GM12874 (cell line): ENCODE data around the gene PEX5.

Experiments
- TF ChIP-seq, protein P1 (sequence below): IDR thresholded peaks from 2 replicates; pipeline ENCODE4 v1.5.1; 2011; ENCODE audit warnings: low read depth, mild to moderate bottlenecking, control low read depth, low read length, moderate library complexity; ENCODE audit not compliant: insufficient read depth

PEX5 gene

DNA sequence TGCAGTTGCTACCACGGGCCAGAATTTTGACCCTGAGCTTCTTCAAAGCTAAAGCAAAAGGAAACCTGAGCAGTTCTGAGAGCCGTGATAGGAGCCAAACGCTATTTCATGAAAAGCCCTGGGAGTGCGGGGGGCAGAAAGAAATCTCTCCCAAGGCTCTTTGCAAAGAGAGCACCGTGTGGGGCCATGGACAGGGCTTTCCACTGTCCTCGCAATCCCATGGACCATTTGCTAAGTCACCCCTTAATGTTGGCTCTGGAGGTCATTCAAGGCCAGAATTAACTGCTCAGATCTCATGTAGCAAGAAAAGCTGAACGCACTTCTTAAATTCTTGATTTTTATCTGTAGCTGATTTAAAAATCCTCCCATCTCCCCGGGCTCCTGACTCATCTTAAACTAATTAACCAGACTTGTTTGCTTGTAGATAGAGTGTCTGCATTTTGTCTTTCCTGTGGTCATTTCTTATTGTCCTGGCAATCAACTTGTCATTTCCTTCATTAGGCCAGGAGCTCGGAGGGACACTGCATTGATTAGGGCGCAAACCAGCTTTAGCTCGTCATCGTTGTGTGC lies 34.5 kb upstream of the PEX5 start:
- TF ChIP-seq, protein P1, sequence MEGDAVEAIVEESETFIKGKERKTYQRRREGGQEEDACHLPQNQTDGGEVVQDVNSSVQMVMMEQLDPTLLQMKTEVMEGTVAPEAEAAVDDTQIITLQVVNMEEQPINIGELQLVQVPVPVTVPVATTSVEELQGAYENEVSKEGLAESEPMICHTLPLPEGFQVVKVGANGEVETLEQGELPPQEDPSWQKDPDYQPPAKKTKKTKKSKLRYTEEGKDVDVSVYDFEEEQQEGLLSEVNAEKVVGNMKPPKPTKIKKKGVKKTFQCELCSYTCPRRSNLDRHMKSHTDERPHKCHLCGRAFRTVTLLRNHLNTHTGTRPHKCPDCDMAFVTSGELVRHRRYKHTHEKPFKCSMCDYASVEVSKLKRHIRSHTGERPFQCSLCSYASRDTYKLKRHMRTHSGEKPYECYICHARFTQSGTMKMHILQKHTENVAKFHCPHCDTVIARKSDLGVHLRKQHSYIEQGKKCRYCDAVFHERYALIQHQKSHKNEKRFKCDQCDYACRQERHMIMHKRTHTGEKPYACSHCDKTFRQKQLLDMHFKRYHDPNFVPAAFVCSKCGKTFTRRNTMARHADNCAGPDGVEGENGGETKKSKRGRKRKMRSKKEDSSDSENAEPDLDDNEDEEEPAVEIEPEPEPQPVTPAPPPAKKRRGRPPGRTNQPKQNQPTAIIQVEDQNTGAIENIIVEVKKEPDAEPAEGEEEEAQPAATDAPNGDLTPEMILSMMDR, result no peak

DNA sequence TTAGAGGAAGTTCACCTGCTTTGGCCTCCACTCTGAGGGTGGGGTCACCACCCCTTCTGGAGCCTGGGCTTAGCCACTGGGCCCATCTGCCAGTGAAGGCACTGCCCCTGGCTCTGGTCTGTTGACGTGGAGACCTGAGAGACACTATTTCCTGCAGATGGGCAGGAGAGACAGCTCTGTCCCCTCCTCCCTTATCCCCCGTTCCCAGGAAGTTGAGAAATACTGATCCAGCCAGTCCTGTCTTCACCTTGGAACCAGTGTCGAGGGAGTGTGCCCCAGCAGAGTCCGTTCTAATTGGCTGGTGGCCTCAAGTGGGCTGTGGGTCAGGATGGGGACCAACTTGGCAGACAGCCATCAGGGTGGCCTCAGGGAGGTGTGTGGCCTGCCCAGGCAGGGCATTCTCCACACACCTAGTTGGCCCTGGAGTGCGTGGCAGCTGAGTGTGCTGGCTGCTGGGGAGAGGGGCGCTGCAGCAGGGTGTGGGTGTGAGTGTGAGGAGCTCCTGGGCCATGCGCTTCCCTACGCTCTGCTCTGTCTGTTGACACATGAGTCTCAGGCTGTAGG lies 33.9 kb upstream of the PEX5 start:
- TF ChIP-seq, protein P1, result no peak

DNA sequence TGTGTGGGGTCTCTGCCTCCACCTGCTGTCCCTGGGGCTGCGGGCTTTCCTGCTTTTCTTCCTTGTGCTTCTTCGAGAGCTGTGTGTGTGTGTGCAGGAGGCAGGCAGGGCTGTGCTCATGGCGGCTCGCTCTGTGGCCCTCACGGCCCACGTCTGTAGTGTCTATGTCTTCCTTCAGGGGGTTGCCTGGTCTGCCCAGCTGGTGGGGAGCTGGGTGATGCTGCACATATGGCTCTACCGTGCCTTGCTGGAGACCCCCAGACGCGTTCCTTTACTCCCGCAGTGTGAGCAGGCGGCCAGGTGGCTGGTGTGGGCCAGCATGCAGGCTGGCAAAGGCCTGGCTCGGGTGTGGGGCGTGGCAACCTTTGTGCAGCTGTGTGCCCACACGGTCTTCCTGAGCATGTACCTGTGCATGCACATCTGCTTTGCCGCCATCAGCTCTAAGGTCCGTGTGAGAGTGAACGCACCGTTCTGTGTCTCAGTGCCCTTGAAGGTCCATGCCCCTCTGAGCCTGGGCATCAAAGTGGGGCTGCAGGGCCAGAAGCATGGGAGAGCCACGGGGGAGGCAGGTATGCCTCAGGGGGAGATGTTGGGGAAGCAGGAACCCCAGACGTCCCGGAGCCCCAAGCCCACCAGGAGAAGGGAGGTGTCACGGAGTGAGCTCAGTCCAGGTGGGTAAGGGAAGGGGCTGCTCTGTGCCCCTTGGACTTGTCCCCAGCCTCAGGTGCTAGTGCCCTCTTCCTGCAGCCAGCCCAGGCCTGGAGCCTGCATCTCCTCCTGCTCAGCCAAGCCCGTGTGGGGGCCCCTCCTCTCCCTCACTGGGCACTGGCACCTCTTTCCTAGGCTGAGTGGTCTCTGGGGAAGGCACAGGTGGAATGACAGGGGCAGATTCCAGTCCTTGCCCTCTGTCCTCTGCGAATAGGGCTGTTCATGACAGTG lies 33.0 kb upstream of the PEX5 start:
- TF ChIP-seq, protein P1, result no peak

DNA sequence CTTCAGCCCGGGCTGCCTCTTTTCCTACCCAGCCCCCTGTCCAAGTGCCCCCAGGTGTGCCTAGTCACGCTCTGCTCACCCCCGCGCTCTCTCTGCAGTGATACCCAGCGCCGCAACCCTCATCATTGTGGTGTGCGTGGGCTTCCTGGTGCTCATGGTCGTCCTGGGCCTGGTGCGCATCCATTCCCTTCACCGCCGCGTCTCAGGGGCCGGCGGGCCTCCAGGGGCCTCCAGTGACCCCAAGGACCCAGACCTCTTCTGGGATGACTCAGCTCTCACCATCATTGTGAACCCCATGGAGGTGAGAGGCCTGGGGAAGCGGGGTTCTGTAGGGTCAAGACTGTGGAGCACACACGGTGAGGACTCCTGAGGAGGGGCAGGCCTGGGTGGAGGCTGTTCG lies 32.1 kb upstream of the PEX5 start:
- TF ChIP-seq, protein P1, result no peak

DNA sequence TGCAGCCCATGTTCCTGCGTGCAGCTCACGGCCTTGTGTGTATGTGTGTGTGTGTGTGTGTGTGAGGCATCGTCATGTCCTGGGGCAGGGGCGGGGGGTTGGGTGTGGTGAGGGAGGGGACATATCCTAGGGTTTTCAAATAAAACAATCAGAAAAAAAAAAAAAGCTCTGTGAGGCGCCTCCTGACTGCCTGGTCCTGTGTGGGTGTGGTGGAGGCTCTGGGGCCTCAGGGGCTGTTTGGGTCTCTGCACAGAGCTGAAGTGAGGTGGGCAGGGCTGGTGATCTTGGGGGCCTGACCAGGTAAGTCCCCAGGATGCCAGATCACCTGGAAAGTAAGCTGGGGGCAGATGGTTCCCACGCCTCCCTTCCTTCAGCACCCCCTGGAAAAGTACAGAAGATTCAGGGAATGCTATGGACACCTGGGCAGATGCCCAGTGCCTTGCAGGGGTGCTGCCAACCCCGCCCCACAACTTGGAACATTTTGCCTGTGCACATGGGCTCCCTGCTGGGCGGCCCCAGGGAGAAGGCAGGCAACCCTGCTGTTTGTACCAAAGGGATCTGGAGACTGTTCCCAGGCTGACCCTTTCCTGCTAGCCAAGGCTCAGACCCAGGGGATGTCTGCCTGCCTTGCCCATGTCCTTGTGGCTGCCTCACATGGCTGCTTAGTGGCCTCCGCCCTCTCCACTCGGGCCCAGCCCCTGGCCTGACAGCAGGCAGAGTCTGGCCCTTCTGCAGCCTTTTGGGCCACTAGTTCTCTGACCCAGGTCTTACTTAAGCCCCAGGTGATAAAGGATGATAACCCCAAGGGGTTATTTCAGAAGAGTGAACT lies 30.5 kb upstream of the PEX5 start:
- TF ChIP-seq, protein P1, result no peak

DNA sequence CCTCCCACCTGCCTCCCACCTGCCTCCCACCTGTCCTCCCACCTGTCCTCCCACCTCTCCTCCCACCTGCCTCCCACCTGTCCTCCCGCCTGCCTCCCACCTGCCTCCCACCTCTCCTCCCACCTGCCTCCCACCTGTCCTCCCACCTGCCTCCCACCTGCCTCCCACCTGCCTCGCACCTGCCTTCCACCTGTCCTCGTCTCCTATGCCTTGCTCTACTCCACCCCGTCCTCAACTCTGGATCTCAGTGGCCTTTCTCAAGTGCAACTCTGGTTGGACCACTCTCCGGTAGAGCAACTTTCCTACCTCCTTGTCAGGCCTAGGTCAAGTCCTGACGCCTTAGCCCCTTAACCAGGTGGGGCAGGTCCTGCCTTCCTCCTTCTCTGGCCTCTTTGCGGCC lies 29.3 kb upstream of the PEX5 start:
- TF ChIP-seq, protein P1, result no peak

DNA sequence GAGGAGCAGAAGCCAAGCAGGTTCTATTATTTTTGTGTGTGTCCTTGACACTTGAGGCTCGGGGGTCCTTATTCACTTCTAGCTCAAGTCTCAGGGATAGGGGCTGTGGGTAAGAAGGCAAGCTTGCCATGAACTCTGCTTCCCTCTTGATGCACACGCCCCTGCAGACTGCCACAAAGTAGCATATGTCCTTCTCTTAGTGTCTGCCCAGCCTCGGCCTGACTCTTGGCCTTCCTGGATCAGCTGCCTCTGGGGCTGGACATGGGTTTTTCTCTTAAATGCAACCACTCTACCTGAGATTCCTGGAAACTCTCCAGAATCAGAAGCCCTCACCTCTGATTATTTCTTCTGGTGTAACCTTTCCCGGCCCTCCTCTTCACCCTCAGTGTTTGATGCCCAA lies 28.2 kb upstream of the PEX5 start:
- TF ChIP-seq, protein P1, result no peak
